ENCODE data around the gene SLC1A3. TPM values are rescaled to one million over a fixed set of nuclear protein-coding genes. Genes with fewer than 3 reads are reported as not detected.

SLC1A3 gene
- total RNA-seq, 1 donor from 2014 or later: 14.5 TPM

- no peak for DNase-seq (ENCODE audit: low spot score, unreplicated experiment)
- no peak overlapping the region for H3K27ac Mint-ChIP-seq
- peaks cover 3% of the 10 kb centered on the region for H3K4me1 Mint-ChIP-seq (ENCODE audit: low read depth)
- no peak for TF ChIP-seq CTCF (IDR thresholded peaks at IDR 0.05; ENCODE audit: unreplicated experiment)
- no peak overlapping the region for H3K4me3 Mint-ChIP-seq (ENCODE audit: low read depth)
- no peaks in the 10 kb centered on the region for H3K27me3 Mint-ChIP-seq
- no peaks in the 10 kb centered on the region for H3K9me3 Mint-ChIP-seq (ENCODE audit: low read depth)
- H3K36me3 Mint-ChIP-seq (ENCODE audit: insufficient read depth): peaks cover 2% of the 10 kb centered on the region
These were observed 73.7 kb downstream of the SLC1A3 start for GRCh38 chr5:36680066-36680465.

- Mint-ChIP-seq H3K9me3 (ENCODE audit: low read depth) (no peaks in the 10 kb centered on the region), H3K27ac (no peak overlapping the region), H3K27me3 (no peaks in the 10 kb centered on the region), H3K4me1 (ENCODE audit: low read depth) (peaks cover 3% of the 10 kb centered on the region), H3K36me3 (ENCODE audit: insufficient read depth) (peaks cover 2% of the 10 kb centered on the region), H3K4me3 (ENCODE audit: low read depth) (no peak overlapping the region)
- no peak for TF ChIP-seq CTCF (IDR thresholded peaks at IDR 0.05; ENCODE audit: unreplicated experiment)
- DNase-seq (ENCODE audit: low spot score, unreplicated experiment): no peak
These were observed 75.3 kb downstream of the SLC1A3 start for GRCh38 chr5:36681711-36682110.

GRCh38 chr5:36682499-36682898, 76.1 kb downstream of the SLC1A3 start:
- peaks cover under 1% of the 10 kb centered on the region for H3K4me1 Mint-ChIP-seq (ENCODE audit: low read depth)
- DNase-seq (ENCODE audit: low spot score, unreplicated experiment): no peak
- H3K9me3 Mint-ChIP-seq (ENCODE audit: low read depth): no peaks in the 10 kb centered on the region
- no peaks in the 10 kb centered on the region for H3K27me3 Mint-ChIP-seq
- TF ChIP-seq CTCF (IDR thresholded peaks at IDR 0.05; ENCODE audit: unreplicated experiment): no peak
- H3K4me3 Mint-ChIP-seq (ENCODE audit: low read depth): no peak overlapping the region
- H3K36me3 Mint-ChIP-seq (ENCODE audit: insufficient read depth): peaks cover under 1% of the 10 kb centered on the region
- H3K27ac Mint-ChIP-seq: no peak overlapping the region

GRCh38 chr5:36683821-36684434, 77.5 kb downstream of the SLC1A3 start:
- DNase-seq (ENCODE audit: low spot score, unreplicated experiment): no peak
- TF ChIP-seq CTCF (IDR thresholded peaks at IDR 0.05; ENCODE audit: unreplicated experiment): no peak
- Mint-ChIP-seq H3K27me3 (no peaks in the 10 kb centered on the region), H3K4me1 (ENCODE audit: low read depth) (no peaks in the 10 kb centered on the region), H3K9me3 (ENCODE audit: low read depth) (no peaks in the 10 kb centered on the region), H3K4me3 (ENCODE audit: low read depth) (no peak overlapping the region), H3K36me3 (ENCODE audit: insufficient read depth) (no peaks in the 10 kb centered on the region), H3K27ac (no peak overlapping the region)

- H3K27ac Mint-ChIP-seq: no peak overlapping the region
- TF ChIP-seq CTCF (IDR thresholded peaks at IDR 0.05; ENCODE audit: unreplicated experiment): no peak
- H3K27me3 Mint-ChIP-seq: no peaks in the 10 kb centered on the region
- DNase-seq (ENCODE audit: low spot score, unreplicated experiment): no peak
- no peaks in the 10 kb centered on the region for H3K9me3 Mint-ChIP-seq (ENCODE audit: low read depth)
- H3K36me3 Mint-ChIP-seq (ENCODE audit: insufficient read depth): no peaks in the 10 kb centered on the region
- peaks cover 2% of the 10 kb centered on the region for H3K4me1 Mint-ChIP-seq (ENCODE audit: low read depth)
- no peak overlapping the region for H3K4me3 Mint-ChIP-seq (ENCODE audit: low read depth)
These were observed 79.4 kb downstream of the SLC1A3 start for GRCh38 chr5:36685631-36686288.
